Measurements from ENCODE around the gene SENP5. TPM values are rescaled to one million over a fixed set of nuclear protein-coding genes. Genes with fewer than 3 reads are reported as not detected.

The SENP5 gene
- total RNA-seq, 3 donors from 2014 or later (not counting 1 experiment from before 2014, with no cell fraction given), result 77.0 to 98.7 (median 78.0) TPM

DNA sequence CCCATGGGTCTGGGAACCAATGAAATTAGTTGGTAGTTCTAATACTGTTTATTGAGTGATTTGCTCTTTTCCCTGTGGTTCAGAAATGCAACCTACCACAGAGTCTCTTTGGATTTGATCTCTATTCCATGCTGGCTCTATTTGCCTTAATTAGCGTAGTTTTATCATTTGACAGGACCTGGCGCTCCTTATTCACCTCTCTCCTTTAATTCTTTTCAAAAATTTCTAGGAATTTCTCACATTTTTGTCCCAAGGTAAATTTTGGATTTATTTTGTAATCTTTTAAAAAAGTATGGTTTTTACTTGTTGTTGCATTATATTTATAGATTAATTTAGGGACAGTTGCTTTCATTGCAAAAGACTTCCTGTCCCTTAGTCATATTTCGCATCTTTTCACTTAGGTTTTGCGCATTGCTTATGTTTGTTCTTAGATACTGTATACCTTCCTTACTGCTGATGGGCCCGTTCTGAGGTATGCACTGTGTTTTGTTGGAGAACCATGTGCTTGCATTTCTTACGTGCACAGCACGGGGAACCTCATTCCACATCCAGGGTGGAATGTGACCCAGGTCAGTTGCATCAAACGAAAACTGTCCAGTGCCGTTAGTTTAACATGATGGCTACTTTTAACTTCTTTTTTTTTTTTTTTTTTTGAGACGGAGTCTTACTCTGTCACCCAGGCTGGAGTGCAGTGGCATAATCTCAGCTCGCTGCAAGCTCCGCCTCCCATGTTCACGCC, 27.0 kb downstream of the SENP5 start:
- WGBS (ENCODE audit: insufficient coverage), result 97% methylated on average over 12 of the region's 13 CpGs
- Mint-ChIP-seq H3K27me3 (ENCODE audit: low read depth in 2 of 2) (no peaks in the 10 kb centered on the region), H3K36me3 (no peaks in the 10 kb centered on the region), H3K27ac (peak overlapping the region in 1 of 2 donors; percentile 38), H3K4me1 (peaks cover 13 to 21% of the 10 kb centered on the region in 2 donors), H3K4me3 (no peak overlapping the region), H3K9me3 (no peaks in the 10 kb centered on the region)
- intact Hi-C loops (cut with micrococcal nuclease), result no loop called here
- TF ChIP-seq CTCF (IDR thresholded peaks at IDR 0.05), result no peak
- Histone ChIP-seq H3K27ac (ENCODE audit: low read length) (no peak overlapping the region), H3K9me3 (ENCODE audit: control insufficient read depth, insufficient read depth, low read length) (no peaks in the 10 kb centered on the region), H3K36me3 (ENCODE audit: control insufficient read depth, insufficient read depth, low read length) (peaks cover 1% of the 10 kb centered on the region), H3K4me3 (ENCODE audit: low read length) (no peak overlapping the region), H3K4me1 (ENCODE audit: control insufficient read depth, insufficient read depth, low read length) (no peaks in the 10 kb centered on the region), H3K27me3 (ENCODE audit: control insufficient read depth, insufficient read depth, low read length) (no peaks in the 10 kb centered on the region)
- DNase-seq, result no peak
- ATAC-seq, result no peak

DNA sequence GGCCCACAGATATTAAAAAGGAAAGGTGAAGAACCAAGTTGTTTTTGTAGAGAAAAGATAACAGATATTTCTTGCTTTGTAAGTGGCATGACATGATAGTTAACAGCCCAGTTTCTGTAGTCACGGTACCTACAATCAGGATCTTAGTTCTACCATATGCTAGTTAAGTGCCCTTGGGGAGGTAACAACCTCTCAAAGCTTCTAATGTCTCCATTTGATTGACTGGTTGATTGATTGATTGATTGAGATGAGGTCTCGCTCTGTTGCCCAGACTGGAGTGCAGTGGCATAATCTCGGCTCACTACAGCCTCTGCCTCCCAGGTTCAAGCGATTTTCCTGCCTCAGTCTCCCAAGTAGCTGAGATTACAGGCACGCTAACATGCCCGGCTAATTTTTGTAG, 28.5 kb downstream of the SENP5 start:
- no peak for TF ChIP-seq CTCF (IDR thresholded peaks at IDR 0.05)
- H3K27me3 Mint-ChIP-seq (ENCODE audit: low read depth in 2 of 2), result no peaks in the 10 kb centered on the region
- Histone ChIP-seq H3K36me3 (ENCODE audit: control insufficient read depth, insufficient read depth, low read length) (peaks cover 10% of the 10 kb centered on the region), H3K9me3 (ENCODE audit: control insufficient read depth, insufficient read depth, low read length) (no peaks in the 10 kb centered on the region), H3K4me1 (ENCODE audit: control insufficient read depth, insufficient read depth, low read length) (no peaks in the 10 kb centered on the region), H3K4me3 (ENCODE audit: low read length) (no peak overlapping the region), H3K27me3 (ENCODE audit: control insufficient read depth, insufficient read depth, low read length) (no peaks in the 10 kb centered on the region), H3K27ac (ENCODE audit: low read length) (no peak overlapping the region)
- DNase-seq, result no peak
- peaks cover 8% of the 10 kb centered on the region in 2 donors for H3K4me1 Mint-ChIP-seq
- H3K27ac Mint-ChIP-seq, result no peak overlapping the region
- H3K9me3 Mint-ChIP-seq, result no peaks in the 10 kb centered on the region
- H3K36me3 Mint-ChIP-seq, result no peaks in the 10 kb centered on the region
- intact Hi-C loops (cut with micrococcal nuclease), result no loop called here
- no peak for ATAC-seq
- H3K4me3 Mint-ChIP-seq, result no peak overlapping the region
- WGBS (ENCODE audit: insufficient coverage), result 98% methylated on average over 6 of the region's 6 CpGs

GRCh38 chr3:196901768-196902167, 34.0 kb downstream of the SENP5 start:
- no peak for TF ChIP-seq CTCF (IDR thresholded peaks at IDR 0.05)
- DNase-seq (no peak), ATAC-seq (no peak)
- Mint-ChIP-seq H3K36me3 (peaks cover 6% of the 10 kb centered on the region), H3K27ac (no peak overlapping the region), H3K4me3 (no peak overlapping the region), H3K4me1 (peaks cover under 1 to 6% of the 10 kb centered on the region in 2 donors), H3K9me3 (no peaks in the 10 kb centered on the region), H3K27me3 (ENCODE audit: low read depth in 2 of 2) (no peaks in the 10 kb centered on the region)
- Histone ChIP-seq H3K4me3 (ENCODE audit: low read length) (no peak overlapping the region), H3K9me3 (ENCODE audit: control insufficient read depth, insufficient read depth, low read length) (no peaks in the 10 kb centered on the region), H3K27ac (ENCODE audit: low read length) (no peak overlapping the region), H3K27me3 (ENCODE audit: control insufficient read depth, insufficient read depth, low read length) (no peaks in the 10 kb centered on the region), H3K36me3 (ENCODE audit: control insufficient read depth, insufficient read depth, low read length) (peaks cover 55% of the 10 kb centered on the region), H3K4me1 (ENCODE audit: control insufficient read depth, insufficient read depth, low read length) (no peaks in the 10 kb centered on the region)
- 90% methylated on average over 1 of the region's 1 CpG for WGBS (ENCODE audit: insufficient coverage)
- intact Hi-C loops (cut with micrococcal nuclease), result no loop called here

GRCh38 chr3:196902296-196902695, 34.6 kb downstream of the SENP5 start:
- Mint-ChIP-seq H3K27me3 (ENCODE audit: low read depth in 2 of 2) (no peaks in the 10 kb centered on the region), H3K9me3 (no peaks in the 10 kb centered on the region), H3K36me3 (peaks cover 6% of the 10 kb centered on the region), H3K27ac (no peak overlapping the region), H3K4me3 (no peak overlapping the region), H3K4me1 (peaks cover 0 to 4% of the 10 kb centered on the region in 2 donors)
- Histone ChIP-seq H3K4me1 (ENCODE audit: control insufficient read depth, insufficient read depth, low read length) (no peaks in the 10 kb centered on the region), H3K9me3 (ENCODE audit: control insufficient read depth, insufficient read depth, low read length) (no peaks in the 10 kb centered on the region), H3K4me3 (ENCODE audit: low read length) (no peak overlapping the region), H3K36me3 (ENCODE audit: control insufficient read depth, insufficient read depth, low read length) (peaks cover 55% of the 10 kb centered on the region), H3K27ac (ENCODE audit: low read length) (no peak overlapping the region), H3K27me3 (ENCODE audit: control insufficient read depth, insufficient read depth, low read length) (no peaks in the 10 kb centered on the region)
- no peak for DNase-seq
- intact Hi-C loops (cut with micrococcal nuclease), result no loop called here
- 87% methylated on average over 1 of the region's 1 CpG for WGBS (ENCODE audit: insufficient coverage)
- no peak for TF ChIP-seq CTCF (IDR thresholded peaks at IDR 0.05)
- ATAC-seq, result no peak

Measured in natural killer cell (primary cell).